OCI-LY1 (cell line): ENCODE results near the gene ZNF768.

Experiments
- CTCF ChIP-seq: fragments of 200-600 bp; sonication (generic), shearing (Covaris generic); IDR thresholded peaks from 2 replicates; pipeline ENCODE4 v1.5.1; 2017; ENCODE audit warnings: mild to moderate bottlenecking, antibody characterized with exemption, low read length, moderate library complexity, mixed read lengths
- EZH2 ChIP-seq: fragments of 200-600 bp; sonication (generic), shearing (Covaris generic); IDR thresholded peaks from 2 replicates; pipeline ENCODE4 v1.8.0; 2017; ENCODE audit warnings: borderline replicate concordance, mixed run types, mild to moderate bottlenecking, antibody characterized with exemption, low read length, moderate library complexity, mixed read lengths

- TF ChIP-seq CTCF (no peak), EZH2 (no peak)
These were observed at the start of gene ZNF768 for GRCh38 chr16:30526137-30526822.
